ENCODE data around the gene LAMB4. TPM values are rescaled to one million over a fixed set of nuclear protein-coding genes. Genes with fewer than 3 reads are reported as not detected.
A peak's percentile ranks its signal among the peaks of the same experiment; 100 is the strongest.

Gene LAMB4
- polyA plus RNA-seq, 1 experiment = 0.33 TPM

- Histone ChIP-seq H3K27ac (ENCODE audit: low read depth, low read length) (peak overlapping the region; percentile 91), H3K4me3 (ENCODE audit: low read depth, low read length) (peak overlapping the region; percentile 36), H3K27me3 (ENCODE audit: control insufficient read depth, insufficient read depth, low read length) (no peaks in the 10 kb centered on the region), H3K9me3 (ENCODE audit: control insufficient read depth, insufficient read depth, low read length) (peaks cover 7% of the 10 kb centered on the region)
- ChIA-PET POLR2A (interaction anchor here (0.5 to 2.3 kb wide), 11 partner anchors 11 to 127 kb away, joined by 3 to 13 read pairs (median 4); partner anchors contain the start of gene LAMB1), CTCF (interaction anchor here (1.0 to 1.6 kb wide), 2 partner anchors 63 to 66 kb away, joined by 3 to 4 read pairs; no protein-coding TSS in a partner anchor)
- peak; percentile 93 for DNase-seq (ENCODE audit: low read depth, low spot score)
- no peak for TF ChIP-seq CTCF (IDR thresholded peaks at IDR 0.05; ENCODE audit: low read depth, low read length)
These were observed 50.2 kb downstream of the LAMB4 start for GRCh38 chr7:108079648-108080591.

GRCh38 chr7:108079276-108079647 is 50.9 kb downstream of the LAMB4 start:
- peaks cover 7% of the 10 kb centered on the region for H3K9me3 ChIP-seq (ENCODE audit: control insufficient read depth, insufficient read depth, low read length)
- H3K27me3 ChIP-seq (ENCODE audit: control insufficient read depth, insufficient read depth, low read length) = no peaks in the 10 kb centered on the region
- no peak for DNase-seq (ENCODE audit: low read depth, low spot score)
- TF ChIP-seq CTCF (IDR thresholded peaks at IDR 0.05; ENCODE audit: low read depth, low read length) = no peak
- CTCF ChIA-PET = interaction anchor here (1.0 kb wide), 1 partner anchor 63 kb away, joined by 3 read pairs; no protein-coding TSS in a partner anchor
- H3K27ac ChIP-seq (ENCODE audit: low read depth, low read length) = peak overlapping the region; percentile 91
- POLR2A ChIA-PET = interaction anchor here (0.6 to 2.3 kb wide), 7 partner anchors 16 to 126 kb away, joined by 3 to 13 read pairs (median 7); partner anchors contain the start of gene LAMB1
- H3K4me3 ChIP-seq (ENCODE audit: low read depth, low read length) = peak overlapping the region; percentile 36

- Histone ChIP-seq H3K27me3 (ENCODE audit: control insufficient read depth, insufficient read depth, low read length) (no peaks in the 10 kb centered on the region), H3K4me3 (ENCODE audit: low read depth, low read length) (no peak overlapping the region), H3K9me3 (ENCODE audit: control insufficient read depth, insufficient read depth, low read length) (peaks cover 7% of the 10 kb centered on the region), H3K27ac (ENCODE audit: low read depth, low read length) (peak overlapping the region; percentile 91)
- DNase-seq (ENCODE audit: low read depth, low spot score) = no peak
- CTCF ChIA-PET = interaction anchor here (1.0 kb wide), 1 partner anchor 62 kb away, joined by 3 read pairs; no protein-coding TSS in a partner anchor
- no peak for TF ChIP-seq CTCF (IDR thresholded peaks at IDR 0.05; ENCODE audit: low read depth, low read length)
- POLR2A ChIA-PET = interaction anchor here (1.0 to 2.3 kb wide), 2 partner anchors 74 to 77 kb away, joined by 4 to 9 read pairs; partner anchors contain the start of gene LAMB1
These were observed 51.5 kb downstream of the LAMB4 start for GRCh38 chr7:108078691-108079090.

GRCh38 chr7:108078211-108078673 is 51.9 kb downstream of the LAMB4 start:
- no peak for DNase-seq (ENCODE audit: low read depth, low spot score)
- no peak overlapping the region for H3K4me3 ChIP-seq (ENCODE audit: low read depth, low read length)
- no peak for TF ChIP-seq CTCF (IDR thresholded peaks at IDR 0.05; ENCODE audit: low read depth, low read length)
- CTCF ChIA-PET = no interaction called here
- H3K27me3 ChIP-seq (ENCODE audit: control insufficient read depth, insufficient read depth, low read length) = no peaks in the 10 kb centered on the region
- H3K9me3 ChIP-seq (ENCODE audit: control insufficient read depth, insufficient read depth, low read length) = peaks cover 7% of the 10 kb centered on the region
- no peak overlapping the region for H3K27ac ChIP-seq (ENCODE audit: low read depth, low read length)
- POLR2A ChIA-PET = interaction anchor here (2.3 kb wide), 1 partner anchor 76 kb away, joined by 9 read pairs; the partner anchor contains the start of gene LAMB1
